DOHH2 (cell line): Measurements from ENCODE around the gene PRKN.

Experiments used
- H3F3A ChIP-seq: fragments of 200-600 bp; sonication (generic), shearing (Covaris generic); 2 replicates; pipeline ENCODE4 v1.6.0; 2016; ENCODE audit warnings: antibody characterized with exemption, mild to moderate bottlenecking; ENCODE audit not compliant: control insufficient read depth, insufficient read depth
- H3K27ac ChIP-seq: fragments of 200-600 bp; sonication (generic); 2 replicates; pipeline ENCODE4 v1.5.1; 2014; ENCODE audit warnings: low read depth, mild to moderate bottlenecking, low read length, moderate library complexity
- H3K27me3 ChIP-seq: fragments of 200-600 bp; sonication (generic); 2 replicates; pipeline ENCODE4 v1.6.1; 2014; ENCODE audit warnings: mild to moderate bottlenecking, low read length, mixed read lengths; ENCODE audit not compliant: control insufficient read depth
- H3K36me3 ChIP-seq: fragments of 200-600 bp; sonication (generic); 2 replicates; pipeline ENCODE4 v1.6.1; 2014; ENCODE audit warnings: mild to moderate bottlenecking, low read length, moderate library complexity, mixed read lengths; ENCODE audit not compliant: control insufficient read depth
- H3K4me1 ChIP-seq: fragments of 200-600 bp; sonication (generic); 2 replicates; pipeline ENCODE4 v1.6.1; 2014; ENCODE audit warnings: mild to moderate bottlenecking, low read length, mixed read lengths; ENCODE audit not compliant: control insufficient read depth
- H3K4me2 ChIP-seq: fragments of 200-600 bp; sonication (generic); 2 replicates; pipeline ENCODE4 v1.6.0; 2014; ENCODE audit warnings: mild to moderate bottlenecking, low read length, moderate library complexity
- H3K4me3 ChIP-seq: fragments of 200-600 bp; sonication (generic); 2 replicates; pipeline ENCODE4 v1.5.1; 2014; ENCODE audit warnings: mild to moderate bottlenecking, low read length, mixed read lengths
- H3K79me2 ChIP-seq: fragments of 200-600 bp; sonication (generic); 2 replicates; pipeline ENCODE4 v1.6.1; 2014; ENCODE audit warnings: mild to moderate bottlenecking, low read length, mixed read lengths; ENCODE audit not compliant: control insufficient read depth
- H3K9me2 ChIP-seq: fragments of 200-600 bp; sonication (generic); replicated peaks from 2 replicates; pipeline ENCODE4 v1.6.1; 2014; ENCODE audit warnings: mild to moderate bottlenecking, low read length, mixed read lengths; ENCODE audit not compliant: control insufficient read depth
- H3K9me3 ChIP-seq: fragments of 200-600 bp; sonication (generic); 2 replicates; pipeline ENCODE4 v1.6.1; 2014; ENCODE audit warnings: antibody characterized with exemption, low read length, mixed read lengths; ENCODE audit not compliant: control insufficient read depth, insufficient read depth
- H4K20me1 ChIP-seq: fragments of 200-600 bp; sonication (generic); 2 replicates; pipeline ENCODE4 v1.6.0; 2014; ENCODE audit warnings: low read depth, mild to moderate bottlenecking, antibody characterized with exemption, low read length, moderate library complexity; ENCODE audit not compliant: control insufficient read depth, insufficient read depth
- CTCF ChIP-seq: fragments of 200-600 bp; sonication (generic); IDR thresholded peaks from one replicate; pipeline ENCODE4 v1.5.1; 2014; ENCODE audit warnings: antibody characterized with exemption, mild to moderate bottlenecking, low read depth, low read length; ENCODE audit not compliant: poor library complexity, severe bottlenecking
- EZH2phosphoT487 ChIP-seq: fragments of 200-600 bp; sonication (generic); IDR thresholded peaks from 2 replicates; pipeline ENCODE4 v1.6.1; 2017; ENCODE audit warnings: borderline replicate concordance, mild to moderate bottlenecking, antibody characterized with exemption, low read length, moderate library complexity, mixed read lengths

The PRKN gene

GRCh38 chr6:161736326-161736725 is 991.2 kb downstream of the PRKN start:
- TF ChIP-seq EZH2phosphoT487 (no peak), CTCF (no peak)
- H3K4me2 ChIP-seq, result no peak overlapping the region
- H3K79me2 ChIP-seq, result no peaks in the 10 kb centered on the region
- no peaks in the 10 kb centered on the region for H3K9me3 ChIP-seq
- no peaks in the 10 kb centered on the region for H3F3A ChIP-seq
- H4K20me1 ChIP-seq, result no peaks in the 10 kb centered on the region
- H3K4me3 ChIP-seq, result no peak overlapping the region
- H3K9me2 ChIP-seq, result no peaks in the 10 kb centered on the region
- H3K4me1 ChIP-seq, result no peaks in the 10 kb centered on the region
- no peaks in the 10 kb centered on the region for H3K27me3 ChIP-seq
- H3K36me3 ChIP-seq, result no peaks in the 10 kb centered on the region
- no peak overlapping the region for H3K27ac ChIP-seq

- Histone ChIP-seq H3K36me3 (no peaks in the 10 kb centered on the region), H3K4me1 (no peaks in the 10 kb centered on the region), H3K4me2 (no peak overlapping the region), H3K27ac (no peak overlapping the region), H4K20me1 (no peaks in the 10 kb centered on the region), H3K4me3 (no peak overlapping the region), H3K9me2 (no peaks in the 10 kb centered on the region), H3K27me3 (no peaks in the 10 kb centered on the region), H3K79me2 (no peaks in the 10 kb centered on the region), H3F3A (no peaks in the 10 kb centered on the region), H3K9me3 (peaks cover 9% of the 10 kb centered on the region; the same call in 1 of the 2 replicates)
- no peak for TF ChIP-seq CTCF
- no peak for TF ChIP-seq EZH2phosphoT487
These were observed 995.0 kb downstream of the PRKN start for GRCh38 chr6:161732594-161732993.

GRCh38 chr6:161727083-161727833 is 1000.3 kb downstream of the PRKN start:
- Histone ChIP-seq H3K79me2 (no peaks in the 10 kb centered on the region), H3F3A (no peaks in the 10 kb centered on the region), H3K9me3 (peaks cover 9% of the 10 kb centered on the region; the same call in 1 of the 2 replicates), H3K27me3 (no peaks in the 10 kb centered on the region), H3K4me3 (no peak overlapping the region), H3K4me2 (no peak overlapping the region), H3K36me3 (no peaks in the 10 kb centered on the region), H3K27ac (no peak overlapping the region), H3K9me2 (no peaks in the 10 kb centered on the region), H4K20me1 (no peaks in the 10 kb centered on the region), H3K4me1 (no peaks in the 10 kb centered on the region)
- no peak for TF ChIP-seq CTCF
- no peak for TF ChIP-seq EZH2phosphoT487
